Stimulated activated CD8-positive, alpha-beta memory T cell treated with anti-CD3 and anti-CD28 coated beads, Interleukin-2, amount 100 ng/mL, for 1 hour (primary cell): ENCODE measurements around the gene PAX7.
"Not testable (repeated sequence)": the region's sequence is repeated elsewhere in the genome, so short reads cannot be mapped to it uniquely, and the experiment has no call there.

Experiments
- DNase-seq, 2 donors: peaks; one replicate each; pipeline ENCODE4 v3.0.0-alpha.2; 2020; ENCODE audit warnings: low read depth in 2 of 2

Gene PAX7

DNA sequence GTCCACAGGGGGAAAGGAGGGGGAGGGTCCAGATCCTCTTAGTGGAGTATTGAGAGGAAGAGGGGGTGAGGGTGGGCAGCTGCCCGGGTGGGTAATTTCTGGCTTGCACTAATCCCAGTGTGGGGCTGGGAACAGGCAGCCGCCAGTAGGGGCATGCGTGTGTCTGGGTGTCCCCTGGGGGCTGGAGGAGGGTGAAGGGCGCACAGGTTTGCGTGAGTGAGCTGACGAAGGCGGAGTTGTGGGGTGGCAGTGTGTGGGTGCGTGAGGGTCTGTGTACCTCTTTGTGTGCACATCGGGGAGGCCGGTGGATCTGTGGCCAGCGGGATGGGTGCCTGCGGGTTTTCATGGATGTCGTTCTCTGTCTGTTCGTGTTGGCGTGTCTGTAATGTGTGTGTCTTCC lies 97.3 kb downstream of the PAX7 start:
- no peak for DNase-seq

DNA sequence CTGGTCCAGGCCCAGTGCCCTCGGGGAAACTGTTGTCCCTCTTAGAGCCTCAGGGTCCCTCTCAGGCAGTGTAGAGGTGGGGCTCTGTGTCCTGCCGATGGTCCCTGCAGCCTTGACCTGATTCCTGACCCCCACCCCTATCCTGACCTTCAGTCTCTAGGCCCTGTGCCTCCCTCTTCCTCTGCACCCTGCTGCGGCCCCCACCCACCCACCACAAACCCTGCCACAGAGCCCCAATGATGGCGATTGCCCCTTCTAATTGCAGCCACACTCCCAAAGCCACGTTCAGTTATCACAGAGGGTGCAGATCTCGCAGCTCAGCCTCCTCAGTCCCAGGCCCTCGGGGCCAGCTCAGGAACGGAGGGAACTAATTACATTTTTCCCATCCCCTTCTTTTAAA lies 99.7 kb downstream of the PAX7 start:
- DNase-seq, result no peak

DNA sequence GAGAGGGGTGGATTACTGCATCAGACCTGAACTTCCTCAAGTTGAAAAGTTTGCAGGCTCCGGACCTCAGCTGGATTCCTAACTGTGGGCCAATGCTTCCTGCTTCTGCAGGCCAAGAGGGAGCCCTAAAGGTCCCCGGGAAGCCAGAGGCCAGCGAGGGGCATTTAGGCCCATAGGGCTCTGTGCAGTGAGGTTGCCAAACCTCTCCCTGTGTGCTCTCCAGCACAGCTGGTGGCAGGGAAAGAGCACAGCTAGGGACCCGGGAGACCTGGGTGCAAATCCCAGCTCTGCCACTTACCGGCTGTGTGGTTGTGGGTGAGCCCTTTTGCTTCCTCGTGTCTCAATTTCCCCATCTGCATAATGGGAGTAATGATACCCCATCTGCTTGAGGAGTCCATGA lies 100.5 kb downstream of the PAX7 start:
- no peak for DNase-seq

DNA sequence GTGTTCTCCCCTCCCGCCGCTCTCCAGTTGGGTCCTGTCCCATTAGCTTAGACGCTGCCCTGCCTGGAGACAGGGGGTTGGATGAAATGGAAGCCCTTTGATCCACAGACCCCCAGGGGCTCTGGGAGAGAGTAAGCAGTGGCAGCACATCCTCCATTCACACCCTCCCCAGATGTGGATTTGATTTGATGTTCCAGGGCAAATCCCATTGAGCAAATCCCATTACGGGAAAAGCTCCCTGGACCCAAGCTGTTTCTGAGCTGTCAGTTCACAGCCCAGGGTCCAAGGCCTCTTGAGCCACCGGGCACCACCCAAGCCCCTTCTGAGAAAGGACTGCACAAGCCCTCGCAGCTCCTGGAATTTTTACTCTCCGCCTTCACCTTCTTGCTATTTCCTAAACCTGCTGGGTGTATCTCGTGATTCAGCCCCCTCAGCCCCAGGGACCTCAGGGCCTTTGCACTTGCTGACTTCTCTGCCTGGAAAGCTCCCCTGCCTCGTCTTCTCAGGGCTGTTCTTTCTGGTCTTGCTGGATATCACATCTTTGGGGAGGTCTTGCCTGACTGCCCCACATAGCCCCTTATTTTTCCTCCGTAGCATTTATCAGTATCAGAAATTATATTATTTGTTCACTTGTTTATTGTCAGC lies 101.1 kb downstream of the PAX7 start:
- no peak for DNase-seq

DNA sequence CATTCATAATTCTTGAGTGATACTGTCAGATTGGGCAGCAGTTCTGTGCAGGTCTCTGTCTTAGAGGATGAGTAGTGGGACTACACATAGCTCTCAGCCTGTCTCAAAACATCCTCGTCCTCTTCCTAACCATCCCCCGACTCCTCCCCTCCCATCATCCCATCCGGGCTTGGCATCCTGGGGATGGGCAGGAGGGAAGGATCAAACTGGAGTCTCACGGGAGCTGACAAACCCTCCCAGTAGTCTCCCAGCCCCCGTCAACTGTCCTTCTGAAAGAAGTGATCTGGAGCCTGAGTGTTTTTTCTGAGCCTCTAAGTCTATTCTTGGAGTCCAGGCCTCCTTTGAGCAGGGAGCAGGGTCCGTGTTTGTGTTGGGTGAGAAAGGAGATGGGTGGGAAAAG lies 102.0 kb downstream of the PAX7 start:
- no peak for DNase-seq

DNA sequence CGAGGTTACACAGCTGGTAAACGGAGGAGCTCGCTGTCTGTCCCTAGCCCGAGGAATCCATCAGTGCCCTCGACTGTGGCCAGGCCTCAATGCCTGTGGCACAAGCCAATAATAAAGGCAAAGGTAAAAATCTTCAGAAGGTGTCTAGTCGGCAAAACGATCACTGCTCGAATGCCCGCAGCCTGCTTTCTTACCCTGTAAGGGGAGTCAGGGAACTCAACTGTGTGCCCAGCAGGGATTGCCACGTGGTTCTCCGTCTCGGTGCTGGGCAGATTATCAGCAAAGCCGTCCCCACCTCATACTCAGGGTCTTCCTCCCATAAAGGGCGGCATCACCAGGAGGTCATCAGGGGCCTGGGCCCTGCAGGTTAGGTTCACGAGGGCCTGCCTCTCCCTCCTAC lies 103.4 kb downstream of the PAX7 start:
- DNase-seq, result no peak

DNA sequence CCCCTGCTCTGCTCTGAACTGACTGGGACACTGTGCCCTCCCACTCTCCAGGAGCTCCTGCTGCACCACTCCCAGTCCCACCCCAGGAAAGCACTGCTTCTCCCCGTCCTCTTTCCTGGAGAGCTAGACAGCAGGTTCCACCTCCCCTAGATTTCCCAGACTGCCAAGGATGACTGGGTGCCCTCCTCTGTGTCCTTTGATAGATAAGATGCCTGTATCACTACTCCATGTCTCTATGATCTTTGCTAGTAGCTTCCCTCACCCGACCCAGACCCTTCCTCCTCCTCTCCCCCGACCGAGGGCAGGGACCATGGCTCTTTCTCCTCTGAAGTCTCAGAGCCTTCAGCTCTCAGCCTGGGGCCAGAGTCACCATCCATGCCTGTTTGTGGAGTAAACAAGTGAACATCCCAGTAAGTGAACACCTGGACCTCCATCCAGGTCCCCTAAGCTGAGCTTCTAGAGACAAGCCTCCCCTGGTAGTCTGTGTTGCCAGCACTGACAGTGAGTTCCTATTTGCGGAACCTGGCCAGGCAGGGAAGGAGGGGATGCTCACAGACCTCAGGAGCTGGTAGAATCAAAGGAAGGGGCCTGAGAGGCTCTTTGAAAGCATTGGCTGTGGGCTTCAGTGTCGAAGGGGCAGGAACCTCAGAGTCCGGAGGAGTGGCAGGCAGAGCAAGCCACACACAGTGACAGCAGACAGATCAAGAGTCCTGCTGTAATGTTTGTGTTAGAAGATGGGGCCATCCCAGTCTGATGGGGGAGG lies 104.0 kb downstream of the PAX7 start:
- DNase-seq, result no peak

DNA sequence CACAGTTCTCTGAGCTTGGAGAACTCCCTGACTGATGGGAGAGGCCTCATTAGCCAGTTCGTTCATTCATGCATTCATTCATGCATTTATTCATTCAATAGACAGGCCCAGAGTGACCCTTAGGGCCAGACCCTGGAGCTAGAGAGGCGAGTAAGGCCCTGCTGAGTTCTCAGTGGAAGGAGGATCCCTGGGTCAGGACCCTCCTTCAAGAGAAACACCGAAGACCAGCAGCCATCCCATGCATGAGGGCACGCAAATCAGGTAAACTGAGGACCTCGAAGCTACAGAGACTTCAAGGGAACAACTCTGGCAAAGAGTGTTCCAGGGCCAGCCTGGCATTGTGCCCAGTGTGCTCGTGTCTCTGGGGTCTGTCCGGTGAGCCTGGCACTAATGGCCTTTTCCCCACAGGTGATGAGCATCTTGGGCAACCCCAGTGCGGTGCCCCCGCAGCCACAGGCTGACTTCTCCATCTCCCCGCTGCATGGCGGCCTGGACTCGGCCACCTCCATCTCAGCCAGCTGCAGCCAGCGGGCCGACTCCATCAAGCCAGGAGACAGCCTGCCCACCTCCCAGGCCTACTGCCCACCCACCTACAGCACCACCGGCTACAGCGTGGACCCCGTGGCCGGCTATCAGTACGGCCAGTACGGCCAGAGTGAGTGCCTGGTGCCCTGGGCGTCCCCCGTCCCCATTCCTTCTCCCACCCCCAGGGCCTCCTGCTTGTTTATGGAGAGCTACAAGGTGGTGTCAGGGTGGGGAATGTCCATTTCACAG lies 104.8 kb downstream of the PAX7 start:
- DNase-seq, result no peak

DNA sequence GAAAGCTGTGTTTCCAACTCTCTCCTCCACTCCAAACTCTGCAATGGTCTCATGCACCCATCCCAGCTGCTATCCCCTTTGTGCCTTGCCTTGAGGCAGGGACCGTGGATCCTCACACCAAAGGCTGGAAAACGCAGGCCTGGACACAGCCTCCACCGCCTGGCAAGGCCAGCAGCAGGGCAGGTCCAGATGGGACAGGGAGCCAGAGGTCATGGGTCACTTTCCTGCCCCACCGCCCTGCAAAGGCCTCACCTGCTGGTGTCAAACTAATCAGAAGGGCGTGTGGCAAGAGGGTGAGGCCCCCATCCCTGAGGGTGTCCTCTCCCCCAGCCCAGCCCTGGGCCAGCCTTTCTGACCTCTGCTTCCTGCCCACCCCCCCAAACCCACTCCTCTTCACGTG lies 106.3 kb downstream of the PAX7 start:
- no peak for DNase-seq

DNA sequence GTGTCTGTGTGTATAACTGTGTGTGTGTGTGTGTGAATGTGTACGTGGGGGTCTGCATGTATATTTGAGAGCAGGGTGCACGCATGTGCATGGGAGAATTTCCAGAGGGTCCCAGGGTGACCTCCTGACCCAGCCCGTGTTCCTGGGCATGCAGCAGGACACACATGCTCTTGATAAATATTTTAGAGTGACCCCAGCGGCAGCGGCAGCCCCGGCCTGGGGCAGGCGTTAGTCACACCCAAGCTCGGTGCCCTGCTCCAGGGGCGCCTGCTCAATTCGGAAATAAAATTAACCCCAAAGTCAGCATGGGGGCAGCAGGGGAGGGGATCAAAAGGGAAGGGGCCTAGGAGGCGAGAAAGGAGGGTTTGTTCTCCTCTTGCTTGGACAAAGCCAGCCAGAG lies 107.5 kb downstream of the PAX7 start:
- no peak for DNase-seq

DNA sequence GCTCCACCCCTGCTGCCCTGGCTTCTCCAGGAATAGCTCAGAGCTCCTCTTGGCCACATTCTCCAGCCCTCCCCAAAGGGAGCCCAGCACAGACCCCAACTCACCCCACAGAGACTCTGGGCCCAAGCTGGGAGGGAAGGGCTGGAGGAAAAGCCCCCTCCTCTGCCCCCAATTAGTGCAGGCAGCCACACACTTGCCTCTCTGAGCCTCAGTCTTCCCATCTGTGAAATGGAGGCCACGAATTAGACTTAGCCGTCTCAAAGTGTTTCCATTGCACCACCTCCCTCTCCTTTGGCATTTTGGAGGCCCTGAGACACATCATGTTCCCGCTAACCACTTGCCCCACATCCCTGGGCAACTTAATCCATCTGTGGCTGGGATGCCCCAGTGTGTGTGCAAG lies 108.0 kb downstream of the PAX7 start:
- DNase-seq, result no peak

DNA sequence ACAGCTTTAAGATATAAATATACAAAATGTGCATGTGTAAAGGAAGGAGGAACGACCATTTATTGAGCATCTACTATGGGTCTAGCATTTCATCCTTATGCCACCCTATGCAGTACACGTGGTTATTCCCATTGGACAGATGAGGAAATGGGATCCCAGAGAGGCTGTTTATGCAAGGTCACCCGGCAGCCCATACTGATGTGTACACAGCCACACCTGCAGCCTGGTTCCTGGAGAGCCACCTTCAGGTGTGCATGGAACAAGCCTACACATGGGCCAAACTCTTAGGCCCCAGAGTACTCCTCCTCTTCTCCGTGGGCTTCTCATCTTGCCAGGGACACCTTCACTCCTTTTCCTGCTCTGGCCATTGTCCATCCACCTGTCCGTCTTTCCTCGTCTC lies 108.8 kb downstream of the PAX7 start:
- DNase-seq, result no peak

DNA sequence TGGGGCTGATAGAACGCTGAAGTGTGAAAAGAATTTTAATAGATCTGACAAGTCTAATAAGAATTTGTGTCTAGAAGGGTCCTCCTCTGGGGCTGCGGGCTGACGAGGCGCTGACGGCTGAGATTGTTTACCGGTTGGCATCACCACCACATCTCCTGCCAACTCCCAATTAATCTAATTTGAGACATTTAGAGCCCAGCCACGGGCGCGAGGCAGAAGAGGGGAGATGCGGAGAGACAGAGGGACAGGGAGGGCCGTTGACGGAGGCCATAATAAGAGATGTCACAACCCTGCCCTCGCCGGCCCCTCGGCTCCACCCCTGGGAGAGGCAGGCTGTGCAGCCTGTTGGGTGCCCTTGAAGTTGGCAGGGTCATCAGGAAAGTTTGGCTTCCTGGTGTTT lies 109.3 kb downstream of the PAX7 start:
- DNase-seq, result no peak

DNA sequence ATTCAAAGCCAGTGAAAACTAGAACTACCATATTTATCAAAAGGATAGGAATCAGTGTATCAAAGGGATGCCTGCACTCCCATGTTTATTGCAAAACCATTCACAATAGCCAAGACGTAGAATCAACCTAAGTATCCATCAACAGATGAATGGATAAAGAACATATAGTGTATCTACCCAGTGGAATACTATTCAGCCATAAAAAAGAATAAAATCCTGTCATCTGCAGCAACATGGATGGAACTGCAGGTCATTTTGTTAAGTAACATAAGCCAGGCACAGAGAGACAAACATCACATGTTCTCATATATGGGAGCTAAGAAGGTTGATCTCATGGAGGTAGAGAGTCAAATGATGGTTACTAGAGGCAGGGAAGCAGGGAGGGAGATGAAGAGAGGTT lies 110.0 kb downstream of the PAX7 start:
- DNase-seq, result no peak

DNA sequence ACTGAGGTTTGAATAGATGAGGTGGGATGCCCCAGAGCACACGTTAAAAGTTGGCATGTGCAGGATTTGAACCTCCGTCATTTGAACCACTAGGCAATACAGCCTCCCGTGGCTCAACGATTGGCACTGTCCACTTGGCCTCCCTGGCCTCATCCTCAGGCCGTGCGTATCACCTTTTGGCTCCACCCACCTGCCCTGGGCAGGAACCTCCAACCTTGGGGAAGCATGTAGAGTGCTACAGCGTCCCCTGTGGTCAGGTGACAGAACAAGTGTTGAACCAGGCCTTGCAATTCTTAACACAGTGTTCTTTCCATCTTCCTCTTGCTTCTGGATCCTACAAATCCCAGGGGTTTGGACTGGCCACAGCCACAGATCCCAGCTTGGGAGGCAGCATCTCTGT lies 112.6 kb downstream of the PAX7 start:
- no peak for DNase-seq

DNA sequence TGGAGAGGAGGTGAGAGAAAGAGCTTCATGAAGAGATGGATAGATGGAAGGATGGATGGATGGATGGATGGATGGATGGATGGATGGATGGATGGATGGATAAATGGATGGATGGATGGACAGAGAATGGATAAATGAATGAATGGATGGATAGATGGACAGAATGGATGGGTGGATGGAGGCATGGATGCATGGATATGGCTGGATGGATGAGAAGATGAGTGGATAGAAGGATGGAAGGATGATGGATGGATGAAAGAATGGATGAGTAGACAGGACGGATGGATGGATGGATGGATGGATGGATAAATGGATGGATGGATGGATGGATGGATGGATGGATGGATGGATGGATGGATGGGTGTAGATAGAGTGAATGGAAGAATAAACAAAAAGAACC lies 113.7 kb downstream of the PAX7 start:
- DNase-seq, result not testable (repeated sequence)

DNA sequence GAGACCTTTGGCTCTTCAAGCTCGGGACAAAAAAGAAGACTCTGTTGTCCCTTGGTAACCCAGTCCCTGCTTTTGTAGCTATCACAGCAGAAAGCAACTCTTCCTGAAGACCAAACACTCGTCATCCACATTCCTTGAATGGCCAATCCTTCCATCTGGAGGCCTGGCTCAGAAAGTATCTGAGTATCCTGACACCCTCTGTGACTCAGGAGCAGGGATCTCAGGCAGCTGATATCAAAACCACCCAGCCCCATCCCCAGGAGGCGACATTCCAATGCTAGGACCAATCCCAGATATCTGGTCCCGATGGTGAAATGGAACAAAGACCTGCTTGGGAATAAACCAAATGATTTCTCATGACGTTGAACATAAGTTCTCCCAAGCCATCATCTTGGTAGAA lies 116.3 kb downstream of the PAX7 start:
- no peak for DNase-seq

DNA sequence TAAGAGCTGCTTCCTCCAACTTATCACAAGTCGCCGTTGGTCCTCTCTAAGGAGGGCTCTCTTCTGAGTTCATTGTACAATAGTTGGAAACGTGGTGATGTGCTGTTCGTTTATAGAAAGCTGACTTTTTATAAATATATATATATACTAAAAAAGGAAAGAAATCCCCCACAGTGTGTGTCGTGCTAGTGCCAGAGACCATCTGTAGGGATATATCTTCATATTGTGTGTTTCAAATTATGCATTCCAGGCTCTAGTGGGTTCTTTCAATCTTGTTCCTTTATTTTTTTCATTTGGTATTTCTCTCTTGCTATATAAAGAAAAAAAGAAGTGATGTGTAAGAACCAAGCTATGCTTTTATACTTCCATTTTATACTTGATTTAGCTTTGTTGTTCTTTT lies 117.0 kb downstream of the PAX7 start:
- no peak for DNase-seq

DNA sequence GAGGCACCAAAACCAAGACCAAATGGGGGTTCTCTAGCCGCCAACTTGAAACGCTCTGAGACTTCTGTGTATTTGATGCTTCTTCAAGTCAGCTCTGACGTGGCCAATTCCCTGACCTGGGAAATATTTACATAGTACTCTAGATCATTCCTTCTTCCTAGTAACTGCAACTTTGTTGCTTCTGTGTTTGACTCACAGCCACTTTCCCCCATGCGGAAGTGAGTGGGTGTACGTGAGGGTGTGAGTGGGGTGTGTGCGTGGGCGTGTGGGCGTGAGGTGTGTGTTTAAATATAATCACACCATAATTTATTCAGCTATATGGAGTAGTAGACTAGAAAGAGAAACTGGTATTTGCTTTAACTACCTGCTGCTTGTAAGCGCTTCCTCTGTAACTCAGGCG lies 117.8 kb downstream of the PAX7 start:
- no peak for DNase-seq

DNA sequence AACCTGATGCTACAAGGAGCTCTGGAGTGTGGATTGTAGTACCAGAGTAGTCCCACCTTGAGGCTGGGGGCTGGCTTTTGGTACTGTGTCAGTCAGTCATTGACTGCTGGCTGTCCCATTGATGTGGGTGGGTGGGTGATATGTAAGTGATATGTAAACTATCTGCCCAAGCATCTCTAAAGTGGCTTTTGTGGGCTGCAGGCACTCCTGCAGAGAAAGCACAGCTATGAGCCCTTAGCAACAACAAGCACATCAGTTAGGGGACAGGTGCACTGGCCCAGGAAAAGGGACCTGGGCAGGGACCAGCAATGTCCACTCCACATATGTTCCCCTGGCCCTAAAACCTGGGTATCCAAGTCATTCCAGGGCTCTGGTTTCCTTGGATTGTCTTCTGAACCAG lies 118.9 kb downstream of the PAX7 start:
- DNase-seq, result no peak

DNA sequence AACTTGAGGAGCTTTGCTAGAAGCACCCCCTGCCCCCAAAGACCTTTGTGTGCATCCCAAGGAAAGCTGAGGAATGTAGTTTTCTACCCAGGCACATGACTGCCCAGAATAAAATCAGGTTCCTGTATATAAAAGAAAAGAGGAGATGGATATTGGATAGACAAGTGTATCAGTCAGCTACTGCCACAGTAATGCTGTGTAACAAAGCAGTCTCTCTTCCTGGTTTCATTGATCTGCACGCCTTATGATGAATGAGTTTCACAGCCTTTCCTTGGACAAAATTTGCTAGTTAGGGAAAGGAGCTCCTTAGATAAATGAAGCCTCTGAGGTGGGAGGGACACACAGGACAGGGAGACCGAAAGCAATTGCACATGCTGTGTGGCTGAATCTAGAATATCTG lies 120.0 kb downstream of the PAX7 start:
- no peak for DNase-seq

DNA sequence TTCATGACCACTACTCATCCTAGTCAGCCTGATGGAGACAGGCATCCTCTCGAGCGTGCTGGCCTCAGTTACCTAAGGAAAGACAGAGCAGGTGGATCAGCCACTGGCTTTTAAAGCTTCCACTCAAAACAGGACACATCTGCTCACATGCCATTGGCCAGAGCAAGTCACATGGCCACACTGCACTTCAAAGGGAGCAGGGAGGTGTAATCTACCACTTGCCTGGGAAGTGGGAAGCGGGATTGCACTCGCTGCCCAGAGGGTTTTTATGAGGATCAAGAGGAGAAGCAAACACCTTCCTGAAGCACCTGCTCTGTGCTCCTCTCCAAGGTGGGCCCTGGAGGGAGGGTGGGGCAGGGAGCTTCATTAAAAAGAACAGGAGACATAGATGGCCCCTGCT lies 120.8 kb downstream of the PAX7 start:
- no peak for DNase-seq

DNA sequence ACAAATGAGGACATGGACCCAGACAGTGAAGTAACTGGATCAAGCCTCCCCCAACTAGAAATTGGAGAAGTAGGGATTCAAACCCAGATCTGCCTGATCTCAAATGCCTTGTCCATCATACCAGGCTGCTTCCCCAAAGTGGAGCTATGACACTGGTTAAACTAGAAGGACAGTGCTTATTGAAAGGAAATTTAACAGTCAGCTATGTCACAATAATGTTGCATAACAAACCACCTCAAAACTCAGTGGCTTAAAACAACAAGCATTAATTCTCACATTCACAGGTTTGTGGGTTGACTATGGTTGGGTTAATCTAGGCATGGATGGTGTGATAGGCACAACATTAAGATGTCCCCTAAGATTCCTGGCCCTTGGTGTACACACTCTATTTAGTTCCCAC lies 121.8 kb downstream of the PAX7 start:
- no peak for DNase-seq
